HEK293 (cell line): ENCODE measurements around the gene SPA17.

Source experiments
- ATF2 ChIP-seq: fragments of 450-650 bp; formaldehyde crosslinking; IDR thresholded peaks from 2 replicates; pipeline ENCODE4 v1.5.1; 2016; ENCODE audit warnings: missing biosample characterization, missing genetic modification characterization, low read depth
- CTCF ChIP-seq: fragments of 450-650 bp; formaldehyde crosslinking; IDR thresholded peaks from 2 replicates; pipeline ENCODE4 v1.5.1; 2016; ENCODE audit warnings: missing biosample characterization, missing genetic modification characterization
- REST ChIP-seq: fragments of 450-650 bp; formaldehyde crosslinking; IDR thresholded peaks from 2 replicates; pipeline ENCODE4 v1.5.1; 2016; ENCODE audit warnings: missing biosample characterization, missing genetic modification characterization
- YY1 ChIP-seq: fragments of 450-650 bp; formaldehyde crosslinking; IDR thresholded peaks from 2 replicates; pipeline ENCODE4 v1.5.1; 2018; ENCODE audit warnings: missing biosample characterization, missing genetic modification characterization
- ZBTB10 ChIP-seq: fragments of 450-650 bp; formaldehyde crosslinking; IDR thresholded peaks from 2 replicates; pipeline ENCODE4 v1.5.1; 2016; ENCODE audit warnings: missing biosample characterization, missing genetic modification characterization
- ZBTB20 ChIP-seq: fragments of 450-650 bp; formaldehyde crosslinking; IDR thresholded peaks from 2 replicates; pipeline ENCODE4 v1.5.1; 2016; ENCODE audit warnings: missing biosample characterization, missing genetic modification characterization
- ZBTB48 ChIP-seq: fragments of 450-650 bp; formaldehyde crosslinking; IDR thresholded peaks from 2 replicates; pipeline ENCODE4 v1.5.1; 2016; ENCODE audit warnings: missing biosample characterization, missing genetic modification characterization
- ZFP41 ChIP-seq: fragments of 450-650 bp; formaldehyde crosslinking; IDR thresholded peaks from 2 replicates; pipeline ENCODE4 v1.5.1; 2016; ENCODE audit warnings: missing biosample characterization, missing genetic modification characterization, borderline replicate concordance
- ZNF211 ChIP-seq: fragments of 450-650 bp; formaldehyde crosslinking; IDR thresholded peaks from 2 replicates; pipeline ENCODE4 v1.5.1; 2016; ENCODE audit warnings: low read depth, missing biosample characterization, missing genetic modification characterization
- ZNF24 ChIP-seq: fragments of 450-650 bp; formaldehyde crosslinking; IDR thresholded peaks from 2 replicates; pipeline ENCODE4 v1.5.1; 2016; ENCODE audit warnings: missing biosample characterization, missing genetic modification characterization
- ZNF530 ChIP-seq: fragments of 450-650 bp; formaldehyde crosslinking; IDR thresholded peaks from 2 replicates; pipeline ENCODE4 v1.5.1; 2016; ENCODE audit warnings: low read depth, missing biosample characterization, missing genetic modification characterization
- ZNF701 ChIP-seq: fragments of 450-650 bp; formaldehyde crosslinking; IDR thresholded peaks from 2 replicates; pipeline ENCODE4 v1.5.1; 2016; ENCODE audit warnings: missing biosample characterization, missing genetic modification characterization
- ZSCAN23 ChIP-seq: fragments of 450-650 bp; formaldehyde crosslinking; IDR thresholded peaks from 2 replicates; pipeline ENCODE4 v1.5.1; 2016; ENCODE audit warnings: missing biosample characterization, missing genetic modification characterization

- TF ChIP-seq CTCF: no peak
- no peak for TF ChIP-seq ZNF24
- TF ChIP-seq ZBTB20 (tag by site-specific recombination): no peak
- no peak for TF ChIP-seq YY1 (tag by site-specific recombination)
- no peak for TF ChIP-seq ZNF530
- no peak for TF ChIP-seq ZNF701
- TF ChIP-seq ZBTB10 (tag by site-specific recombination): no peak
- TF ChIP-seq REST: no peak
- TF ChIP-seq ZFP41 (tag by site-specific recombination): no peak
- TF ChIP-seq ZNF211 (tag by site-specific recombination): no peak
- TF ChIP-seq ZBTB48 (tag by site-specific recombination): no peak
- no peak for TF ChIP-seq ZSCAN23 (tag by site-specific recombination)
- no peak for TF ChIP-seq ATF2 (tag by site-specific recombination)
These were observed 35.2 kb upstream of the SPA17 start for GRCh38 chr11:124638500-124638899.
